HCT116 (cell line): ENCODE results near the gene FGF19. TPM values are rescaled to one million over a fixed set of nuclear protein-coding genes. Genes with fewer than 3 reads are reported as not detected.

ENCODE experiments used
- ATAC-seq: fragments of 200-7000 bp; cut with Tn5 transposase; 2 replicates; pipeline ENCODE4 v1.9.1; 2020; ENCODE audit warnings: mild to moderate bottlenecking, moderate library complexity
- BruUV-seq: library from RNA; stranded (reverse); fragments of 400-500 nt; replicated peaks from 2 replicates; lab custom pipeline; 2021; lab: Mats Ljungman, UMichigan
- CTCF ChIA-PET: fragments of 300-600 bp; sonication (Branson Sonifier 250); formaldehyde crosslinking; loops from one replicate; lab custom pipeline; 2021; ENCODE audit warnings: antibody characterized with exemption; lab: Charles Lee
- POLR2A ChIA-PET: fragments of 300-600, 350-600 bp; sonication (Branson Sonifier 250); formaldehyde crosslinking; loops from one replicate; lab custom pipeline; 2021; ENCODE audit warnings: antibody characterized with exemption; lab: Charles Lee
- RAD21 ChIA-PET, 2 experiments: fragments of 300-600 bp; sonication (Branson Sonifier 250); formaldehyde crosslinking; loops; one replicate each; lab custom pipeline; 2023; ENCODE audit warnings: low total read pairs in 2 of 2; ENCODE audit not compliant: uncharacterized antibody in 2 of 2, unreplicated experiment in 2 of 2, low non-redundant PET in 1 of 2; lab: Charles Lee
- DNase-seq: peaks from one replicate; pipeline ENCODE4 v3.0.0-alpha.2; 2010; ENCODE audit warnings: low read depth, low spot score
- H2AFZ ChIP-seq: fragments of 200-600 bp; shearing (Covaris generic), sonication (generic); 2 replicates; pipeline ENCODE4 v1.6.1; 2017; ENCODE audit warnings: low read depth, mixed run types, mixed read lengths, antibody characterized with exemption, low read length; ENCODE audit not compliant: poor library complexity, severe bottlenecking
- H3K27ac ChIP-seq: 2 replicates; pipeline ENCODE4 v1.5.1; 2012; ENCODE audit warnings: low read depth, low read length
- H3K27me3 ChIP-seq: fragments of 200-600 bp; sonication (generic); 2 replicates; pipeline ENCODE4 v1.6.1; 2016; ENCODE audit warnings: mixed run types, low read length, mixed read lengths; ENCODE audit not compliant: insufficient read depth
- H3K36me3 ChIP-seq, 2 experiments: fragments of 200-500 bp in 1 of 2; fragments of 200-600 bp in 1 of 2; sonication (Bioruptor generic) in 1 of 2; sonication (generic) in 1 of 2; 2 replicates each; pipeline versions ENCODE4 v1.5.1 to v1.6.1; 2014 to 2016; ENCODE audit warnings: low read length in 2 of 2, inconsistent platforms in 1 of 2, mixed read lengths in 1 of 2, mixed run types in 1 of 2; ENCODE audit not compliant: insufficient read depth in 2 of 2, control insufficient read depth in 1 of 2
- H3K4me1 ChIP-seq, 2 experiments: fragments of 200-600 bp in 1 of 2; sonication (generic) in 1 of 2; 2 replicates each; pipeline versions ENCODE4 v1.5.1 to v1.6.1; 2012 to 2017; ENCODE audit warnings: low read length in 2 of 2, inconsistent platforms in 1 of 2, mild to moderate bottlenecking in 1 of 2, mixed read lengths in 1 of 2, mixed run types in 1 of 2, moderate library complexity in 1 of 2; ENCODE audit not compliant: insufficient read depth in 2 of 2, control insufficient read depth in 1 of 2
- H3K4me2 ChIP-seq: fragments of 200-600 bp; sonication (generic); 2 replicates; pipeline ENCODE4 v1.6.1; 2017; ENCODE audit warnings: mixed run types, low read length, mixed read lengths
- H3K4me3 ChIP-seq, 2 experiments: fragments of 200-600 bp in 1 of 2; sonication (generic) in 1 of 2; replicated peaks in 1 of 2; 2 replicates each; pipeline ENCODE4 v1.5.1; 2011 to 2016; ENCODE audit warnings: low read length in 2 of 2, control low read depth in 1 of 2, low read depth in 1 of 2, mild to moderate bottlenecking in 1 of 2, mixed read lengths in 1 of 2, mixed run types in 1 of 2
- H3K79me2 ChIP-seq: fragments of 200-600 bp; sonication (generic); 2 replicates; pipeline ENCODE4 v1.6.1; 2017; ENCODE audit warnings: mild to moderate bottlenecking, mixed run types, low read length, moderate library complexity, mixed read lengths; ENCODE audit not compliant: insufficient read depth
- H3K9ac ChIP-seq: fragments of 200-600 bp; sonication (generic); 2 replicates; pipeline ENCODE4 v1.6.1; 2016; ENCODE audit warnings: low read length, mixed read lengths
- H3K9me2 ChIP-seq: fragments of 200-600 bp; sonication (generic), shearing (Covaris generic); 2 replicates; pipeline ENCODE4 v1.6.1; 2017; ENCODE audit warnings: mixed run types, mild to moderate bottlenecking, moderate library complexity; ENCODE audit not compliant: insufficient read depth
- H3K9me3 ChIP-seq, 2 experiments: fragments of 200-500 bp in 1 of 2; fragments of 200-600 bp in 1 of 2; sonication (Bioruptor generic) in 1 of 2; sonication (generic) in 1 of 2; 2 replicates each; pipeline ENCODE4 v1.6.1; 2014 to 2017; ENCODE audit warnings: low read length in 2 of 2, mixed read lengths in 2 of 2, inconsistent platforms in 1 of 2, low read depth in 1 of 2, mild to moderate bottlenecking in 1 of 2, mixed run types in 1 of 2, moderate library complexity in 1 of 2; ENCODE audit not compliant: control insufficient read depth in 1 of 2, insufficient read depth in 1 of 2
- H4K20me1 ChIP-seq: fragments of 200-600 bp; sonication (generic), shearing (Covaris generic); 2 replicates; pipeline ENCODE4 v1.6.1; 2017; ENCODE audit warnings: mixed run types, mild to moderate bottlenecking, moderate library complexity; ENCODE audit not compliant: insufficient read depth
- CEBPB ChIP-seq: IDR thresholded peaks from 2 replicates; pipeline ENCODE4 v1.6.1; 2012; ENCODE audit warnings: low read depth
- EGR1 ChIP-seq: IDR thresholded peaks from 2 replicates; pipeline ENCODE4 v1.6.1; 2012; ENCODE audit warnings: low read depth
- FOSL1 ChIP-seq: IDR thresholded peaks from 2 replicates; pipeline ENCODE4 v1.6.1; 2012; ENCODE audit warnings: low read depth
- JUND ChIP-seq: IDR thresholded peaks from 2 replicates; pipeline ENCODE4 v1.6.1; 2012
- POLR2AphosphoS5 ChIP-seq: IDR thresholded peaks from 2 replicates; pipeline ENCODE4 v1.6.1; 2011; ENCODE audit warnings: mild to moderate bottlenecking, low read depth, low read length, moderate library complexity
- RAD21 ChIP-seq: IDR thresholded peaks from 2 replicates; pipeline ENCODE4 v1.6.1; 2012; ENCODE audit warnings: low read depth, mild to moderate bottlenecking
- TCF7L2 ChIP-seq: IDR thresholded peaks from 2 replicates; pipeline ENCODE4 v1.7.0; 2011; ENCODE audit warnings: borderline replicate concordance, inconsistent platforms; ENCODE audit not compliant: insufficient read depth, insufficient read length; ENCODE audit errors: extremely low read depth
- YY1 ChIP-seq: IDR thresholded peaks from 2 replicates; pipeline ENCODE4 v1.6.1; 2011; ENCODE audit warnings: low read length, low read depth, moderate library complexity, mild to moderate bottlenecking; ENCODE audit not compliant: insufficient replicate concordance; ENCODE audit errors: extremely low read depth
- ZFX ChIP-seq: fragments of 450-650 bp; IDR thresholded peaks from 2 replicates; pipeline ENCODE4 v1.6.1; 2017
- ZNF274 ChIP-seq: fragments of 200-500 bp; sonication (Bioruptor generic); IDR thresholded peaks from 2 replicates; pipeline ENCODE4 v1.6.1; 2014; ENCODE audit warnings: mild to moderate bottlenecking, low read depth, low read length, inconsistent platforms
- intact Hi-C: fragments of 100-400 bp; cut with micrococcal nuclease; formaldehyde crosslinking; loops from 2 replicates; pipeline ENCODE4 v1.10.0; 2022
- total RNA-seq: library from RNA; stranded (reverse); gene quantifications from one replicate; pipeline ENCODE4 v1.2.1, GENCODE V29; 2021; ENCODE audit not compliant: unreplicated experiment
- TF ChIP-seq, protein P1 (sequence below), 3 experiments: fragments of 200-600 bp in 1 of 3; sonication (generic) in 1 of 3; IDR thresholded peaks in 2 of 3; conservative IDR thresholded peaks in 1 of 3; 2 replicates each; pipeline ENCODE4 v1.5.1; 2012 to 2017; ENCODE audit warnings: low read depth in 2 of 3, low read length in 2 of 3, antibody characterized with exemption in 1 of 3, borderline replicate concordance in 1 of 3, control low read depth in 1 of 3, mild to moderate bottlenecking in 1 of 3, mixed read lengths in 1 of 3, mixed run types in 1 of 3, moderate library complexity in 1 of 3; ENCODE audit not compliant: insufficient read depth in 1 of 3
- TF ChIP-seq, protein P2 (sequence below): IDR thresholded peaks from 2 replicates; pipeline ENCODE4 v1.6.1; 2012; ENCODE audit warnings: low read depth
- TF ChIP-seq, protein P3 (sequence below): IDR thresholded peaks from 2 replicates; pipeline ENCODE4 v1.6.1; 2011; ENCODE audit warnings: mild to moderate bottlenecking, low read length, moderate library complexity; ENCODE audit not compliant: insufficient replicate concordance; ENCODE audit errors: extremely low read depth

Gene FGF19
- total RNA-seq, 1 experiment from 2014 or later, result 37.5 TPM

DNA sequence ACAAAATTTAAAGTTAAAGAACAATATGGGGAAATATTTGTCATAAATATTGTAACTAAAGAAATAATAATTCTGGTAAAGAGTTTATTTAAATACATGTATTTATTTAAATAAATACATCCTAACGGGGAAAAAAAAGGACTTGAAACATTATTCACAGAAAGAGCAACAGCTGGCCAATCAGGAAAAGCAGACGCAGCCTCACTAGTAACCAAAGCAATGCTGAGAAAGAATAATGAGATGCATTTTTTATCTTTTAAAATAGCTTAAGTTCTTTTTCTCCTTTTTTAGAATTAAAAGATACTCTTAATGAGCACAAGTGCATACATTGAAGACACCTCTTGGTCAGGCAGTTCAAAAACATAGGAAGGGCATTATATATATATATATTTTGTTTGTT lies 26.1 kb downstream of the FGF19 start:
- no peak for ATAC-seq
- peaks cover under 1 to 6% of the 10 kb centered on the region in 2 experiments; a peak in 1 of 4 replicates for H3K36me3 ChIP-seq
- no peak overlapping the region for H3K4me3 ChIP-seq
- ChIA-PET CTCF (interaction anchor here (0.7 to 2.7 kb wide), 4 partner anchors 8 to 576 kb away, joined by 3 to 6 read pairs (median 4); no protein-coding TSS in a partner anchor), RAD21 (interaction anchor here (0.7 to 1.5 kb wide), 2 partner anchors 518 to 576 kb away, joined by 3 to 4 read pairs; no protein-coding TSS in a partner anchor)
- TF ChIP-seq YY1 (no peak), CEBPB (no peak), FOSL1 (no peak), EGR1 (no peak), JUND (no peak), ZFX (no peak), RAD21 (no peak), ZNF274 (no peak), TCF7L2 (no peak), POLR2AphosphoS5 (no peak)
- TF ChIP-seq, protein P1, sequence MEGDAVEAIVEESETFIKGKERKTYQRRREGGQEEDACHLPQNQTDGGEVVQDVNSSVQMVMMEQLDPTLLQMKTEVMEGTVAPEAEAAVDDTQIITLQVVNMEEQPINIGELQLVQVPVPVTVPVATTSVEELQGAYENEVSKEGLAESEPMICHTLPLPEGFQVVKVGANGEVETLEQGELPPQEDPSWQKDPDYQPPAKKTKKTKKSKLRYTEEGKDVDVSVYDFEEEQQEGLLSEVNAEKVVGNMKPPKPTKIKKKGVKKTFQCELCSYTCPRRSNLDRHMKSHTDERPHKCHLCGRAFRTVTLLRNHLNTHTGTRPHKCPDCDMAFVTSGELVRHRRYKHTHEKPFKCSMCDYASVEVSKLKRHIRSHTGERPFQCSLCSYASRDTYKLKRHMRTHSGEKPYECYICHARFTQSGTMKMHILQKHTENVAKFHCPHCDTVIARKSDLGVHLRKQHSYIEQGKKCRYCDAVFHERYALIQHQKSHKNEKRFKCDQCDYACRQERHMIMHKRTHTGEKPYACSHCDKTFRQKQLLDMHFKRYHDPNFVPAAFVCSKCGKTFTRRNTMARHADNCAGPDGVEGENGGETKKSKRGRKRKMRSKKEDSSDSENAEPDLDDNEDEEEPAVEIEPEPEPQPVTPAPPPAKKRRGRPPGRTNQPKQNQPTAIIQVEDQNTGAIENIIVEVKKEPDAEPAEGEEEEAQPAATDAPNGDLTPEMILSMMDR (IDR thresholded peaks at IDR 0.05 in 2 of 3, conservative IDR thresholded peaks at IDR 0.05 in 1 of 3; ENCODE audit: borderline replicate concordance in 1 of 3, insufficient read depth in 1 of 3, low read depth in 2 of 3, low read length in 2 of 3), result no peak
- TF ChIP-seq, protein P2, sequence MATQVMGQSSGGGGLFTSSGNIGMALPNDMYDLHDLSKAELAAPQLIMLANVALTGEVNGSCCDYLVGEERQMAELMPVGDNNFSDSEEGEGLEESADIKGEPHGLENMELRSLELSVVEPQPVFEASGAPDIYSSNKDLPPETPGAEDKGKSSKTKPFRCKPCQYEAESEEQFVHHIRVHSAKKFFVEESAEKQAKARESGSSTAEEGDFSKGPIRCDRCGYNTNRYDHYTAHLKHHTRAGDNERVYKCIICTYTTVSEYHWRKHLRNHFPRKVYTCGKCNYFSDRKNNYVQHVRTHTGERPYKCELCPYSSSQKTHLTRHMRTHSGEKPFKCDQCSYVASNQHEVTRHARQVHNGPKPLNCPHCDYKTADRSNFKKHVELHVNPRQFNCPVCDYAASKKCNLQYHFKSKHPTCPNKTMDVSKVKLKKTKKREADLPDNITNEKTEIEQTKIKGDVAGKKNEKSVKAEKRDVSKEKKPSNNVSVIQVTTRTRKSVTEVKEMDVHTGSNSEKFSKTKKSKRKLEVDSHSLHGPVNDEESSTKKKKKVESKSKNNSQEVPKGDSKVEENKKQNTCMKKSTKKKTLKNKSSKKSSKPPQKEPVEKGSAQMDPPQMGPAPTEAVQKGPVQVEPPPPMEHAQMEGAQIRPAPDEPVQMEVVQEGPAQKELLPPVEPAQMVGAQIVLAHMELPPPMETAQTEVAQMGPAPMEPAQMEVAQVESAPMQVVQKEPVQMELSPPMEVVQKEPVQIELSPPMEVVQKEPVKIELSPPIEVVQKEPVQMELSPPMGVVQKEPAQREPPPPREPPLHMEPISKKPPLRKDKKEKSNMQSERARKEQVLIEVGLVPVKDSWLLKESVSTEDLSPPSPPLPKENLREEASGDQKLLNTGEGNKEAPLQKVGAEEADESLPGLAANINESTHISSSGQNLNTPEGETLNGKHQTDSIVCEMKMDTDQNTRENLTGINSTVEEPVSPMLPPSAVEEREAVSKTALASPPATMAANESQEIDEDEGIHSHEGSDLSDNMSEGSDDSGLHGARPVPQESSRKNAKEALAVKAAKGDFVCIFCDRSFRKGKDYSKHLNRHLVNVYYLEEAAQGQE, result no peak
- TF ChIP-seq, protein P3, sequence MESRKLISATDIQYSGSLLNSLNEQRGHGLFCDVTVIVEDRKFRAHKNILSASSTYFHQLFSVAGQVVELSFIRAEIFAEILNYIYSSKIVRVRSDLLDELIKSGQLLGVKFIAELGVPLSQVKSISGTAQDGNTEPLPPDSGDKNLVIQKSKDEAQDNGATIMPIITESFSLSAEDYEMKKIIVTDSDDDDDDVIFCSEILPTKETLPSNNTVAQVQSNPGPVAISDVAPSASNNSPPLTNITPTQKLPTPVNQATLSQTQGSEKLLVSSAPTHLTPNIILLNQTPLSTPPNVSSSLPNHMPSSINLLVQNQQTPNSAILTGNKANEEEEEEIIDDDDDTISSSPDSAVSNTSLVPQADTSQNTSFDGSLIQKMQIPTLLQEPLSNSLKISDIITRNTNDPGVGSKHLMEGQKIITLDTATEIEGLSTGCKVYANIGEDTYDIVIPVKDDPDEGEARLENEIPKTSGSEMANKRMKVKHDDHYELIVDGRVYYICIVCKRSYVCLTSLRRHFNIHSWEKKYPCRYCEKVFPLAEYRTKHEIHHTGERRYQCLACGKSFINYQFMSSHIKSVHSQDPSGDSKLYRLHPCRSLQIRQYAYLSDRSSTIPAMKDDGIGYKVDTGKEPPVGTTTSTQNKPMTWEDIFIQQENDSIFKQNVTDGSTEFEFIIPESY, result no peak
- TF ChIP-seq, all 23 proteins: peak for 0
- Histone ChIP-seq H3K9ac (no peak overlapping the region), H3K27ac (no peak overlapping the region), H3K9me2 (no peaks in the 10 kb centered on the region), H3K79me2 (peaks cover 24% of the 10 kb centered on the region), H3K9me3 (peaks cover 0 to 2% of the 10 kb centered on the region in 2 experiments; a peak in 1 of 4 replicates), H4K20me1 (no peaks in the 10 kb centered on the region), H3K4me1 (peaks cover 10 to 37% of the 10 kb centered on the region in 2 experiments; a peak in 3 of 4 replicates), H2AFZ (no peak overlapping the region), H3K27me3 (no peaks in the 10 kb centered on the region), H3K4me2 (no peak overlapping the region)
- POLR2A ChIA-PET, result no interaction called here
- intact Hi-C loops, result loop anchor here (10.0 kb wide), 1 partner anchor 383 kb away; the partner anchor contains the start of gene MYEOV
- DNase-seq, result no peak
- no TSS peak for BruUV-seq
